Measurements from ENCODE around the gene FAM241B.

The FAM241B gene

GRCh38 chr10:69629897-69630650 lies at the start of gene FAM241B:
Gene FAM241B (plus strand): TSS chr10:69630247. CDS start chr10:69631744, 1,497 bp downstream.
- peak; percentile 60 to 70 for DNase-seq

- DNase-seq: no peak
Observed at GRCh38 chr10:69580435-69580834, 49.6 kb upstream of the FAM241B start.

GRCh38 chr10:69583106-69583505 lies 46.9 kb upstream of the FAM241B start:
- DNase-seq: no peak

- no peak for DNase-seq
Observed at GRCh38 chr10:69584624-69585023, 45.4 kb upstream of the FAM241B start.

GRCh38 chr10:69588358-69588757 lies 41.7 kb upstream of the FAM241B start:
- no peak for DNase-seq

GRCh38 chr10:69600761-69601330 lies 29.2 kb upstream of the FAM241B start:
- no peak for DNase-seq

- DNase-seq: no peak
Observed at GRCh38 chr10:69609077-69609476, 21.0 kb upstream of the FAM241B start.

- DNase-seq: no peak
Observed at GRCh38 chr10:69612760-69613159, 17.3 kb upstream of the FAM241B start.

GRCh38 chr10:69614130-69614529 lies 15.9 kb upstream of the FAM241B start:
- DNase-seq: no peak

GRCh38 chr10:69616358-69616757 lies 13.7 kb upstream of the FAM241B start:
- DNase-seq: no peak

GRCh38 chr10:69618746-69619145 lies 11.3 kb upstream of the FAM241B start:
- DNase-seq: no peak

- DNase-seq: no peak
Observed at GRCh38 chr10:69619626-69620025, 10.4 kb upstream of the FAM241B start.

- DNase-seq: no peak
Observed at GRCh38 chr10:69620625-69621024, 9.4 kb upstream of the FAM241B start.

- no peak for DNase-seq
Observed at GRCh38 chr10:69624245-69624786, 5.7 kb upstream of the FAM241B start.

- DNase-seq: no peak
Observed at GRCh38 chr10:69626826-69627225, 3.2 kb upstream of the FAM241B start.

GRCh38 chr10:69628891-69629290 lies 1.2 kb upstream of the FAM241B start:
- DNase-seq: no peak

- no peak for DNase-seq
Observed at GRCh38 chr10:69629519-69629896, 539 bp upstream of the FAM241B start.

- DNase-seq: no peak
Observed at GRCh38 chr10:69630651-69631400, 779 bp downstream of the FAM241B start.

- DNase-seq: no peak
Observed at GRCh38 chr10:69631566-69631965, 1.5 kb downstream of the FAM241B start.

GRCh38 chr10:69632516-69633199 lies 2.6 kb downstream of the FAM241B start:
- no peak for DNase-seq

GRCh38 chr10:69633673-69634635 lies 3.9 kb downstream of the FAM241B start:
- DNase-seq: no peak
